HCT116 (cell line): ENCODE data around the gene VWA3B. TPM values are rescaled to one million over a fixed set of nuclear protein-coding genes. Genes with fewer than 3 reads are reported as not detected.
"Not testable (repeated sequence)": the region's sequence is repeated elsewhere in the genome, so short reads cannot be mapped to it uniquely, and the experiment has no call there.

ENCODE experiments used
- ATAC-seq: fragments of 200-7000 bp; cut with Tn5 transposase; 2 replicates; pipeline ENCODE4 v1.9.1; 2020; ENCODE audit warnings: mild to moderate bottlenecking, moderate library complexity
- BruUV-seq: library from RNA; stranded (reverse); fragments of 400-500 nt; replicated peaks from 2 replicates; lab custom pipeline; 2021; lab: Mats Ljungman, UMichigan
- CTCF ChIA-PET: fragments of 300-600 bp; sonication (Branson Sonifier 250); formaldehyde crosslinking; loops from one replicate; lab custom pipeline; 2021; ENCODE audit warnings: antibody characterized with exemption; lab: Charles Lee
- POLR2A ChIA-PET: fragments of 300-600, 350-600 bp; sonication (Branson Sonifier 250); formaldehyde crosslinking; loops from one replicate; lab custom pipeline; 2021; ENCODE audit warnings: antibody characterized with exemption; lab: Charles Lee
- RAD21 ChIA-PET, 2 experiments: fragments of 300-600 bp; sonication (Branson Sonifier 250); formaldehyde crosslinking; loops; one replicate each; lab custom pipeline; 2023; ENCODE audit warnings: low total read pairs in 2 of 2; ENCODE audit not compliant: uncharacterized antibody in 2 of 2, unreplicated experiment in 2 of 2, low non-redundant PET in 1 of 2; lab: Charles Lee
- DNase-seq: peaks from one replicate; pipeline ENCODE4 v3.0.0-alpha.2; 2010; ENCODE audit warnings: low read depth, low spot score
- H2AFZ ChIP-seq: fragments of 200-600 bp; shearing (Covaris generic), sonication (generic); 2 replicates; pipeline ENCODE4 v1.6.1; 2017; ENCODE audit warnings: low read depth, mixed run types, mixed read lengths, antibody characterized with exemption, low read length; ENCODE audit not compliant: poor library complexity, severe bottlenecking
- H3K27ac ChIP-seq: 2 replicates; pipeline ENCODE4 v1.5.1; 2012; ENCODE audit warnings: low read depth, low read length
- H3K27me3 ChIP-seq: fragments of 200-600 bp; sonication (generic); 2 replicates; pipeline ENCODE4 v1.6.1; 2016; ENCODE audit warnings: mixed run types, low read length, mixed read lengths; ENCODE audit not compliant: insufficient read depth
- H3K36me3 ChIP-seq, 2 experiments: fragments of 200-500 bp in 1 of 2; fragments of 200-600 bp in 1 of 2; sonication (Bioruptor generic) in 1 of 2; sonication (generic) in 1 of 2; 2 replicates each; pipeline versions ENCODE4 v1.5.1 to v1.6.1; 2014 to 2016; ENCODE audit warnings: low read length in 2 of 2, inconsistent platforms in 1 of 2, mixed read lengths in 1 of 2, mixed run types in 1 of 2; ENCODE audit not compliant: insufficient read depth in 2 of 2, control insufficient read depth in 1 of 2
- H3K4me1 ChIP-seq, 2 experiments: fragments of 200-600 bp in 1 of 2; sonication (generic) in 1 of 2; 2 replicates each; pipeline versions ENCODE4 v1.5.1 to v1.6.1; 2012 to 2017; ENCODE audit warnings: low read length in 2 of 2, inconsistent platforms in 1 of 2, mild to moderate bottlenecking in 1 of 2, mixed read lengths in 1 of 2, mixed run types in 1 of 2, moderate library complexity in 1 of 2; ENCODE audit not compliant: insufficient read depth in 2 of 2, control insufficient read depth in 1 of 2
- H3K4me2 ChIP-seq: fragments of 200-600 bp; sonication (generic); 2 replicates; pipeline ENCODE4 v1.6.1; 2017; ENCODE audit warnings: mixed run types, low read length, mixed read lengths
- H3K4me3 ChIP-seq, 2 experiments: fragments of 200-600 bp in 1 of 2; sonication (generic) in 1 of 2; replicated peaks in 1 of 2; 2 replicates each; pipeline ENCODE4 v1.5.1; 2011 to 2016; ENCODE audit warnings: low read length in 2 of 2, control low read depth in 1 of 2, low read depth in 1 of 2, mild to moderate bottlenecking in 1 of 2, mixed read lengths in 1 of 2, mixed run types in 1 of 2
- H3K79me2 ChIP-seq: fragments of 200-600 bp; sonication (generic); 2 replicates; pipeline ENCODE4 v1.6.1; 2017; ENCODE audit warnings: mild to moderate bottlenecking, mixed run types, low read length, moderate library complexity, mixed read lengths; ENCODE audit not compliant: insufficient read depth
- H3K9ac ChIP-seq: fragments of 200-600 bp; sonication (generic); 2 replicates; pipeline ENCODE4 v1.6.1; 2016; ENCODE audit warnings: low read length, mixed read lengths
- H3K9me2 ChIP-seq: fragments of 200-600 bp; sonication (generic), shearing (Covaris generic); 2 replicates; pipeline ENCODE4 v1.6.1; 2017; ENCODE audit warnings: mixed run types, mild to moderate bottlenecking, moderate library complexity; ENCODE audit not compliant: insufficient read depth
- H3K9me3 ChIP-seq, 2 experiments: fragments of 200-500 bp in 1 of 2; fragments of 200-600 bp in 1 of 2; sonication (Bioruptor generic) in 1 of 2; sonication (generic) in 1 of 2; 2 replicates each; pipeline ENCODE4 v1.6.1; 2014 to 2017; ENCODE audit warnings: low read length in 2 of 2, mixed read lengths in 2 of 2, inconsistent platforms in 1 of 2, low read depth in 1 of 2, mild to moderate bottlenecking in 1 of 2, mixed run types in 1 of 2, moderate library complexity in 1 of 2; ENCODE audit not compliant: control insufficient read depth in 1 of 2, insufficient read depth in 1 of 2
- H4K20me1 ChIP-seq: fragments of 200-600 bp; sonication (generic), shearing (Covaris generic); 2 replicates; pipeline ENCODE4 v1.6.1; 2017; ENCODE audit warnings: mixed run types, mild to moderate bottlenecking, moderate library complexity; ENCODE audit not compliant: insufficient read depth
- ATF3 ChIP-seq: IDR thresholded peaks from 2 replicates; pipeline ENCODE4 v1.6.1; 2012
- CBX3 ChIP-seq: IDR thresholded peaks from 2 replicates; pipeline ENCODE4 v1.6.1; 2012; ENCODE audit warnings: low read depth
- CEBPB ChIP-seq: IDR thresholded peaks from 2 replicates; pipeline ENCODE4 v1.6.1; 2012; ENCODE audit warnings: low read depth
- EGR1 ChIP-seq: IDR thresholded peaks from 2 replicates; pipeline ENCODE4 v1.6.1; 2012; ENCODE audit warnings: low read depth
- ELF1 ChIP-seq: IDR thresholded peaks from 2 replicates; pipeline ENCODE4 v1.6.1; 2012; ENCODE audit warnings: low read depth, borderline replicate concordance
- FOSL1 ChIP-seq: IDR thresholded peaks from 2 replicates; pipeline ENCODE4 v1.6.1; 2012; ENCODE audit warnings: low read depth
- MAX ChIP-seq: IDR thresholded peaks from 2 replicates; pipeline ENCODE4 v1.6.1; 2012
- POLR2A ChIP-seq: IDR thresholded peaks from 2 replicates; pipeline ENCODE4 v1.7.0; 2011; ENCODE audit warnings: borderline replicate concordance; ENCODE audit not compliant: insufficient read depth, insufficient read length; ENCODE audit errors: extremely low read depth
- RAD21 ChIP-seq: IDR thresholded peaks from 2 replicates; pipeline ENCODE4 v1.6.1; 2012; ENCODE audit warnings: low read depth, mild to moderate bottlenecking
- REST ChIP-seq: IDR thresholded peaks from 2 replicates; pipeline ENCODE4 v1.6.1; 2012; ENCODE audit warnings: low read depth
- SIN3A ChIP-seq: IDR thresholded peaks from 2 replicates; pipeline ENCODE4 v1.6.1; 2012; ENCODE audit warnings: low read depth
- SP1 ChIP-seq: IDR thresholded peaks from 2 replicates; pipeline ENCODE4 v1.6.1; 2012; ENCODE audit warnings: low read depth
- SRF ChIP-seq: IDR thresholded peaks from 2 replicates; pipeline ENCODE4 v1.6.1; 2012; ENCODE audit warnings: low read depth
- TCF7L2 ChIP-seq: IDR thresholded peaks from 2 replicates; pipeline ENCODE4 v1.7.0; 2011; ENCODE audit warnings: borderline replicate concordance, inconsistent platforms; ENCODE audit not compliant: insufficient read depth, insufficient read length; ENCODE audit errors: extremely low read depth
- YY1 ChIP-seq: IDR thresholded peaks from 2 replicates; pipeline ENCODE4 v1.6.1; 2011; ENCODE audit warnings: low read length, low read depth, moderate library complexity, mild to moderate bottlenecking; ENCODE audit not compliant: insufficient replicate concordance; ENCODE audit errors: extremely low read depth
- ZNF274 ChIP-seq: fragments of 200-500 bp; sonication (Bioruptor generic); IDR thresholded peaks from 2 replicates; pipeline ENCODE4 v1.6.1; 2014; ENCODE audit warnings: mild to moderate bottlenecking, low read depth, low read length, inconsistent platforms
- intact Hi-C: fragments of 100-400 bp; cut with micrococcal nuclease; formaldehyde crosslinking; loops from 2 replicates; pipeline ENCODE4 v1.10.0; 2022
- total RNA-seq: library from RNA; stranded (reverse); gene quantifications from one replicate; pipeline ENCODE4 v1.2.1, GENCODE V29; 2021; ENCODE audit not compliant: unreplicated experiment

The VWA3B gene
- total RNA-seq, 1 experiment from 2014 or later = 0.47 TPM

GRCh38 chr2:98301469-98301868 lies 214.5 kb downstream of the VWA3B start:
- no peak overlapping the region for H2AFZ ChIP-seq
- H3K9me3 ChIP-seq = no peaks in the 10 kb centered on the region
- CTCF ChIA-PET = no interaction called here
- no peaks in the 10 kb centered on the region for H3K27me3 ChIP-seq
- H4K20me1 ChIP-seq = no peaks in the 10 kb centered on the region
- POLR2A ChIA-PET = no interaction called here
- H3K36me3 ChIP-seq = no peaks in the 10 kb centered on the region
- H3K4me2 ChIP-seq = no peak overlapping the region
- no peaks in the 10 kb centered on the region for H3K79me2 ChIP-seq
- no peaks in the 10 kb centered on the region for H3K4me1 ChIP-seq
- TF ChIP-seq SIN3A (no peak), CEBPB (no peak), TCF7L2 (no peak), ELF1 (no peak), ZNF274 (no peak), MAX (no peak), SRF (no peak), EGR1 (no peak), RAD21 (no peak), REST (no peak), ATF3 (no peak), YY1 (no peak), CBX3 (no peak), FOSL1 (no peak), POLR2A (no peak), SP1 (no peak)
- DNase-seq = no peak
- RAD21 ChIA-PET = no interaction called here
- no peaks in the 10 kb centered on the region for H3K9me2 ChIP-seq
- intact Hi-C loops = no loop called here
- no peak overlapping the region for H3K9ac ChIP-seq
- no TSS peak for BruUV-seq
- ATAC-seq = no peak
- no peak overlapping the region for H3K4me3 ChIP-seq
- H3K27ac ChIP-seq = no peak overlapping the region

GRCh38 chr2:98307131-98307696 lies 220.2 kb downstream of the VWA3B start:
- H3K9me2 ChIP-seq, H3K4me1 ChIP-seq, CTCF ChIA-PET, RAD21 ChIA-PET, intact Hi-C loops, H3K27ac ChIP-seq, H4K20me1 ChIP-seq, H3K27me3 ChIP-seq, H2AFZ ChIP-seq, H3K36me3 ChIP-seq, BruUV-seq, H3K9ac ChIP-seq, POLR2A ChIA-PET, H3K4me3 ChIP-seq, H3K4me2 ChIP-seq, DNase-seq, ATAC-seq, H3K79me2 ChIP-seq, H3K9me3 ChIP-seq: not testable (repeated sequence)
